SK-N-MC (cell line): ENCODE results near the gene MALRD1.

Experiments
- EZH2 ChIP-seq: fragments of 200-600 bp; sonication (generic); IDR thresholded peaks from one replicate; pipeline ENCODE4 v1.6.1; 2017; ENCODE audit warnings: antibody characterized with exemption
- FOXP2 ChIP-seq: optimal IDR thresholded peaks from 2 replicates; pipeline ENCODE3; 2011; ENCODE audit warnings: mild to moderate bottlenecking, moderate library complexity; ENCODE audit not compliant: insufficient read depth; ENCODE audit errors: extremely low read length, control extremely low read depth
- POLR2AphosphoS5 ChIP-seq: IDR thresholded peaks from 2 replicates; pipeline ENCODE4 v1.6.1; 2012; ENCODE audit warnings: mild to moderate bottlenecking, low read depth, low read length, borderline replicate concordance

DNA sequence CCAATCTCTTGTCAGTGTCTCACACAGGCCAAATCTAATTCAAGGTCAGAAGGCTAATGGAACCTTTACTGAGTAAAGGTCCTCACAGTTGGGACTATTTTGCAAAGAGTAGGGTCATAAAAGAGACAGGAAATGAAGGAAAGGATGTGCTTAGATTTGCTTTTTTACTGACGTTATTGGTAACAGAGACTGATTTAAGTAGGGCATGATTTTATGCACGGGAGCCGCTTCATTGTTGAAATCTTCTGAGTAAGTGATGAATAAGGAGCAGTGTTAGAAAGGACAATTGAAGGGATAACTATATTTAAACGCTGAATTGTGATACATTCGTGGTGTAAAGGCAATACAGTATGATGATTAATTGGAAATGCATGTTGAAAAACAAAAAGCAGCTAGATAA lies 261.5 kb downstream of the MALRD1 start:
- TF ChIP-seq POLR2AphosphoS5 (no peak), FOXP2 (no peak), EZH2 (no peak)
